GM19351 (cell line): ENCODE data around the gene PTPRE.
"Not testable (repeated sequence)": the region's sequence is repeated elsewhere in the genome, so short reads cannot be mapped to it uniquely, and the experiment has no call there.

ENCODE experiments used
- ATAC-seq: cut with Tn5 transposase; IDR thresholded peaks from one replicate; pipeline ENCODE4 v1.9.1; 2021; ENCODE audit warnings: mild to moderate bottlenecking, moderate library complexity; ENCODE audit not compliant: unreplicated experiment

Gene PTPRE

DNA sequence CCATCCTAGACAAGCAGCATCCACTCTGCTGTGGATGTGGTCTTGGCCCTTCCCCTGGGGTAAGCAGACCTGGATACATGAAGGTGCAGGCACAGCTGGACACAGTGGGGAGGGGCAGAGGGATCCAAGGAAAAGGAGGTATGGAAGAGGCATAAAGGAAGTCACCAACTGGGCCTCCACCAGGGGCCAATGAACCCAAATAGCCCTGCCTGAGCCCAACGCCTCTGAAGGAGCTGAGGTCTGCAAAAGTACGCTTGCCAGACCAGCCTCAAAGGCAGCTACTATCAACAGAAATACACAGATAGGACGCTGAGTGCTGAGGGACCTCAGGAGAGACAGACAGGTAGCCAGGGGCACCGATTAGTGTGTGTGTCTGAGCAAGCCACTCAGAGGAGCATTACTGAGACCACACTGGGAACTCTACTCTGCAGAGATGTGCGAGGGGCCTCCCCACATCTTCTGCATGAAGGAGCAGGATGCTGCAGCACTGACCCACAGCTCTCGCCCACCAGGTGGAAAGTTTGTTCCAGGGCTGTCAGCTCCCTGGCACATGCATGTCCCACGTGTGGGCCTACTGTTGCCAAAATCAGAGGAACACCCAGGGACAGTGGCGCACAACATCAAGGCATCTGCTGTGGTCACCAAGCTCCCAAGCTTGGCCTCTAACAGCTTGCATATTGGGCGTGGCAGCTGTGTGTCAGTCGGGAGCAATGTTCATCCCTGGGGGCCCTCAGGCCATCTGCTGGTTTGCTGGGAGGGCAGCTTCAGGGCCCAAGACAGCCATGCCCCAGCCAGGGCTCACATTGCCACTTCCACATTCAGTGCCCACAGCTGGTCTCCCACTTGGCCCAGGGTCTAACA, 179.3 kb downstream of the PTPRE start:
- ATAC-seq: no peak

DNA sequence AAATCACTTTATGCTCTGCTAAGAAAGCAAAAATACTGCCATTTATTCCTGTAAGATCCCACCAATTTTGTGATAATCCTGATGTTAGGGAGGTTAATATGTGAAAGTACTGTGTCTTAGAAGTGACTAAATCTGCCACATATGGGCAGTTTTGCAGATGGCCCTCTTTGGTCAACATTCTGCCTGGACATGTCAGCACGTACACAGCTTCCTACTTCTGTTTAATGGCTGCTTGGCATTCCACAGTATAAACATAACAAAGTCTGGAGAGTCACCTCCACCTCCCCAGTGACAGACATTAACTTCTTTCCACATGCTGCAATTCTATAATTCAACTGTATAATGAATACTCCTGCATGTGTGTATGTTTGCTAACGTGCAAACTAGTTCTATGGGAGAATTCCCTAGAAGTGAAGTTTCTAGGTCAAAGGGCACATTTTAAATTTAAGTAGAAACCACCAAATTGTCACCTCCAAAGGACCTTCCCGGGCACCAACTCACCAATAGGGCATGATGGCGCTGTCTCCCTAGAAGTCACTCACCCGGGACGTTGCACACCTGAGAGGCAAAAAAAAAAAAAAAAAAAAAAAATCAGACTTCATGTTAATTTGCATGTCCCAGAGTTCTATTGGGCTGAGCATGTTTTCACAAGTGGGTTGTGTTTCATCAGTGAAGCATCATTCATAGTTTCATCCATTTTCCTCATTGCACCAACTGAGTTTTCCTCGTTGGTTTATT, 180.4 kb downstream of the PTPRE start:
- ATAC-seq: no peak

DNA sequence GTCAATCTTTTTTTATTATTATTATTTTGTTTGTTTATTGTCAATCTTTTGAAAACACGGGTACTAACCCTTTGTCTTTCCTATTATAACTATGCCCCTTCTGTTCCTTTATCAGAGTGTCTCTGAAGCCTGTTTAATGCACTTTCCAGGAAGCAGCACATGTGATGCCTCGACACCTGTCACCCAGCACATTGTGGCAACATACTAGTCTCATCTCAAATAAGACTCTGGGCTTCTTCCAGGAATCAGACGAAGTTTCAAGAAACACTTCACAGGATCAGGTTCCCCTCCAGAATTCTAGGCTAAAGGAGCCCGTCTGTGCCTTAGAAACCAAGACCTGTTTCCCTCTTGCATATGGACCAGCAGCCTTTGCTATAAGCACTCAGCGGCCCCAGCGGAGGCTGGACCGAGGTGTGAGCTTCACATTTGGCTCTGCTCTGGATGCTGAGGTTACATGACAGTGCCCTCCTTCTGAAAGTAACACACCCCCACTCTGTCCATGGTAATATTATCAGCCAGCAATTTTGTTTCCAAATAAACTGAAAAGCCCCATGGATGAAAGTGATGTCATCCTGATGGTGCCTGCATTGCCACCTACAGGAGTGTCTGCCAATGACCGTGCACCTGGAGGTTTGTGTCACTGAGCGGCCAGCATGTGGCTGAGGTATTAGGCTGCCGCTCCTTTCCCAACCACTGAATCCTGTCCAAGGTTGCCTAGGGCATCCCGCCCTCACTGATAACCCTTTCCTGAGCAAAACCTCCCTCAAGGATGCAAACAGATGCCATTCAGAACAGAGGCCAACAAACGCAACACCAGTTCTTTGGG, 181.2 kb downstream of the PTPRE start:
- peak; percentile 56 for ATAC-seq

DNA sequence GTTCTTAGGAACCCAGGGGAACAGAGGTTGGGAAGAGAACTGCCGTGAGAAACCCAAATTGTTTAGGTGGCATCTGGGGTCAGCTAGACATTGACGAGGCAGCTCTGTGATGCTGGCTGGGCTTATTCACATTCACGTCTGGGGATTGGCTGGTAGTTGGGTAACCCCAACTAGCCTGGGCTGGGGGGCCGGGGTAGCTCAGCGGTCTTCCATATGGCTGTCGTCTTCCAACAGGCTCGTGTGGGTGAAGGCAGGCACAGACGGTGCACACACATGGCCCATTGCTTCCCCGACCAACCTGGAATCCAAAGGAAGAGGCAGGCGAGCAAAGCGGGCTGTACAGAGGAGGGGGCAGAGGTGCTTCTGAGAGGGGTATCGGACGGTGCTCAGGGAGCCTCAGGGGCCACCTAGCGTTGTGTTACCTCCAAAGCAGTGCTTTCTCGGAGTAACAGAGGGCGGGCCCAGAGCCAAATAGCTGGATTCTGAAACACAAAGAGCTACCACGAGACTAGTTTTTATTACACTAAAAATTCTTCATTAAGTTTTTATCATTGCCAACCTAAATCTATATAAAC, 184.8 kb downstream of the PTPRE start:
- ATAC-seq: no peak

DNA sequence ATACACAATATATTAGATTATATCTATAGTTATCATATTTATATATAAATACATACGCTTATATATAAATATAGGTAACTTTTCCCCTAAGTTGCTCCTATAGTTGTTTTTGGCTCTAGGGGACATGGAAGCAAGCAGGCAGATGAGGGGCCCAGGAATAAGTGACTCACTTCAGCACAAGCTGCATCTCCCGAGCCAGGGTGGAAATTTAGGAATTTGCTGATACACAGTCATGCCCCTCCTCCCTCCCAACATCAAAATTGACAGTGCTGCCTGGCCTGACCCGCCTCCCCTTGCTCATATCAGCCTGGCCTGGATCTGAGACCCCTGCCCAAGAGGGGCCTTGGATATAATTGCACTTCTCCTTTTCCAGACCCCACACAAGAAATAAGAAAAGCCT, 185.6 kb downstream of the PTPRE start:
- ATAC-seq: no peak

DNA sequence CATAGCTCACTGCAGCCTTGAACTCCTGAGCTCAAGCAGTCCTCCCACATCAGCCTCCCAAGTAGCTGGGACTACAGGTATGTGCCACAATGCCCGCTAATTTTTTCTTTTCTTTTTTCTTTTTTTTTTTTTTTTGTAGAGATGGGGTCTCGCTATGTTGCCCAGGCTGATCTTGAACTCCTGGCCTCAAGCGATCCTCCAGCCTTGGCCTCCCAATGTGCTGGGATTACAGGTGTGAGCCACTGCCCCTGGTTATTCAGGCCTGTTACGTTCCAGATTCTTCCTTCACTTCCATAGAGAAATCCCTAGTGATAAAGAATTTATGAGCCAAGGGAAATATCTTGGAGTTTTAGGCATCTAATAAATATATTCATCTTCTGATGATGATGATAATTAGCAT, 187.7 kb downstream of the PTPRE start:
- not testable (repeated sequence) for ATAC-seq

DNA sequence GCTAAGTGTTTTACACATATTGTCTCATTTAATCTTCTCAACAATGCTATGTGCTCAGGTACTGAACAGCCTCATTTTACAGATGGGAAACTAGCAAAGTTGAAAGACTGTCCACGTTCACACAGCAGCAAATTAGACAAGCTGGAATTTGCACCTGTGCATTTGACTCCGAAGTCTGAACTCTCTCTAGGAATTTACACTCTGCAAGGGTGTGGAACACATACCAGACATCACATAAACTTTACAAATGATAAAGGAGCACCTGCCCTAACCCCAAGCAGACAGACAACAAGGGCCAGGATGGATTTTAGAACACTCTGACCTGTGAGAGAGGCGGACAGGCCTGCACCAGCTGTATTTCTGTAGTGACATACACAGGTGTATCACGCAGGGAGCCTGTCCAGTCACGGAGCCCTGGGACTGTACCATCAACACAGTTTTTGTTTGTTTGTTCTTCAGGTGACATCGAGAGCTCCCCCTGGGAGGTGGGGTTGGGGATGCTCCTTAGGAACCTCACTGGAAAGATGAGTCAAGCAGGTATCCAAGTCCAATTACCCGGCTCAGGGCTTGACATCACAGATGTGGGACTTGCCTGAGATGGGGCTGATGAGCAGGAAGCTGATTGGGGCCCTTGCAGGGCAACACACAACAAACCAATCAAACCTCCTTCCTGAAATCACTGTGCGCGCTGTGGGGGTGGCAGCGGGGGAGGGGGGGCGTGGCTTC, 188.3 kb downstream of the PTPRE start:
- peak; percentile 46 for ATAC-seq

DNA sequence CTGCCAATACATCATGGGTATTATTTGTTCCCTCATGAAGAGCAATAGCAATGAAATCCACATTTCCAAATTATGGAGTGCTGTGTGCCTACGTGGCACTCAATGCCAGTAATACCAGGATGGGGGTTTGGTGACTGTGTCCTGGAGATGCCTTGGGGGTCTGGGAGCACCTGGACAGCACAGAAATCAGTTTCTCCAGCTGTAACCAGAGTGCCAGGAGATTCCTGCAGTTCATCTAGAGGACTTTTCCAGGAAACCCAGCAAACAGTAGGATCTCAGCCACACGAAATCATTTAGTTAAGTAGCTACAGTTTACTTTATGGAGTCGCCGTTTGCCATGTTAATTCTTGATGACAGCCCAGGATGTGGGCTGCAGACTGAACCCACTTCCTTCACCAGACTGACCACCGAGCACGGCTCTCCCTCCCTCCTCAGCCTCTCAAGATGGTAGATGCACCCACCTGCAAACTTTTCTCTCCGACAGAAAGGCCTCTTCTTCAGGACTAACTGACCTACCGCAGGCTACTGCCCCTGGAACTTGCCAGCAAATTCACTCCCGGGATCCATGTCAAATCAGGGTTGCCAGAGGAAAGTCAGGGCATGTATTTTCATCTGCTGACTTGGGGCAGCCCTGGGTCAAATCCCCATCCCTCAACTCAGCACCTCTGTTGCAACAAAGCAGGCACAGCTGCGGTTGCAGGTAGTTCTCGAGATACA, 189.0 kb downstream of the PTPRE start:
- ATAC-seq: no peak

DNA sequence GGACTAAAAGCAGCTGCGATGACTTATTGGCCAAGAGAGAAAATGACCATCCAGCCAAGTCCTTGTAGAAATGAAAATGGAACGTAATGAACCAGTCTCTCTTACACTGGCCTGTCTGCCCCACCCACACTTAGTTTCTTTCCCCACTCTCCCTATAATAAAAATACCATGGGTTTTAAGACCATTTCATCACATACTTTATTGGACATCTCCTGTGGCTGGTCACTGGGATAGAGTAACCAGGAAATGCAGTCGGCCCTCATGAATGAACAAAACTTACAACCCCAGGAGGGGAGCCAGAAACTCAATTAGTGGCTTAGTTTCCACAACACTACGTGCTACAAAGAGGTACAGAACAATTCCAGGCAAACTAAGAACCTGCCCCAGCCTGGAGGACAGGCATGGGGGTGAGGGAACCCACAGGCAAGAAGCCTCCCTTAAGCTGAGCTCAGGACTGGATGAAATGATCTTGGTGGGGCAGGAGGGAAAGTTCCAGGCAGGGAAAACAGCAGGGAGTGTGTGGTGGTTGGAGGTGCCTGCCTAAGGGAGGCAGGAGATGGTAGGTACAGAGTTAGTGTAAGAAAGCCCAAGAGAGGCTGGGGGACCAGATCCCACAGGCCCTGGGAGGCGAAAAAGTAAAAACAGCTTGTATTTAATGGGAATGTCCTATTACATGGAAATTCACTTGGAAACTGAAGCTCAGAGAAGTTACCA, 189.7 kb downstream of the PTPRE start:
- ATAC-seq: no peak

DNA sequence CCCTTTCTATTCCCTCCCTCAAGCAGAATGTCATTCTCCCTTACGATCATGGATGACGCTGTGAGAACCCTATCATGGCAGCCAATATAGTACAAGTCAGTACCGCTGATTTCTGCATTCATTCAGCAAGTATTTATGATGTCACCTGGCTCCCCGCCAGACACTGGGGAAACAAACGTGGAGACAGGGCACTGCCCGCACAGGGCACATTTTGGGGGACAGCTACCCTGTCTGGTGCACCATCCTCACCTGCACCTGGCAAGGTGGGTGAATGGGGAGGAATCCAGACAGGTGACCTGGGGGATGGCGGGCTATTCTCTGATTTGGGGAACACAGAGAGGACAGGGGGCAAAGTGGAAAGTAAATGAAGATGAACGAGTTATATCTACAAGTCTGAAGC, 190.9 kb downstream of the PTPRE start:
- no peak for ATAC-seq

DNA sequence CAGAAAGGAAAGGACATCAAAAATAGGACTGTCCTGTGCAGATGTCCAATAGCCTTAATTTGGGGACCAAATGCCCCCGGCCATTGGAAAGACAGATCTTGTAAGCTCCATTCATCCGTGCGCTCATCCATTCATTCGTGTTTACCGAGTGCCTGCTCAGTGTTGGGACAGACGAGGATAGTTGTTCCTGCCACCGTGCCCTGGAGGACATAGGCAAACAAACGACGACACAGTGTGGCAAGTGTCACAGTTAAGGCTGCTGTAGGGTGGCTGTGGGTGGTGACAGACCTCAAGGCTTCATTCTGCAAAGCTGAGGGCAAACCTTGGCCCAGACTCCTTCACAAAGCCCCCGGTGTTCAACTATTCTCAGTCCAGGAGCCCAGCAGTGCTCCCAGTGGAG, 191.7 kb downstream of the PTPRE start:
- no peak for ATAC-seq

DNA sequence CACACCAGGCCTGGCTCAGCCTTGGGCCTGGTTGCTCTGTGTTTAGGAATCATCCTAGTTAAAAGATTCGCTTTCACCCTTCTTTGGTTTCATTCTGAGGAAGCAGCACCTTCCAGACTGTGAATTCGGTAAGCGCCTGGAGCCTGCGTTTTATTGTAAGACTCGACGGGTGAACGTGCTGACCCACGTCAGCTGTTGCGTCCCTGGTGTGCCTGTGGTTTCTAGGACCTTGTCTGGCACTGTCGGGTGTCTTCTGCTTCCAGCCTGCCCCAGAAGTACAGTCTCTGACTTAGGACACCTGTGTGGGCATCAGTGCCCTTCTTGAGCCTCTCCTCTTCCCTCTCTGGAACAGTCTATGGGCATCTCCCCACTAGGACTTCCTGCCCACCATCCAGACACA, 193.0 kb downstream of the PTPRE start:
- ATAC-seq: no peak

DNA sequence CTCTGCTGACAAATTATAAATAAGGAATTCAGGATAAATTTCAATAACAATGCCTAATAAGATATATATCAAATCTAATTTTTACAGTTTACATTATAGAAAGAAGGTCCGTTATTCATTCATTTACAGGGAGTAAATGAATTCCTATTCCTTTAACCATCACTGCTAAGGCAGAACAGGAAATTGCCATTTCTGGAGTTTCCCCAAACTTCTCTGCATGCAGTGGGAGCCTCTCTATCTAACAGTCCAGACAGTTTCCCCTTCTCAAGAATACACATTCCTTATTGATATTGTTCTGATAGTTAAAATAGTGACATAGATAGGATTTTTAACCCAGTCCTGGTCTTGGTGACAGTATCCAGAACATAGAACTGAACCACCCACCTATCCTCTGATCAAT, 195.0 kb downstream of the PTPRE start:
- ATAC-seq: no peak

DNA sequence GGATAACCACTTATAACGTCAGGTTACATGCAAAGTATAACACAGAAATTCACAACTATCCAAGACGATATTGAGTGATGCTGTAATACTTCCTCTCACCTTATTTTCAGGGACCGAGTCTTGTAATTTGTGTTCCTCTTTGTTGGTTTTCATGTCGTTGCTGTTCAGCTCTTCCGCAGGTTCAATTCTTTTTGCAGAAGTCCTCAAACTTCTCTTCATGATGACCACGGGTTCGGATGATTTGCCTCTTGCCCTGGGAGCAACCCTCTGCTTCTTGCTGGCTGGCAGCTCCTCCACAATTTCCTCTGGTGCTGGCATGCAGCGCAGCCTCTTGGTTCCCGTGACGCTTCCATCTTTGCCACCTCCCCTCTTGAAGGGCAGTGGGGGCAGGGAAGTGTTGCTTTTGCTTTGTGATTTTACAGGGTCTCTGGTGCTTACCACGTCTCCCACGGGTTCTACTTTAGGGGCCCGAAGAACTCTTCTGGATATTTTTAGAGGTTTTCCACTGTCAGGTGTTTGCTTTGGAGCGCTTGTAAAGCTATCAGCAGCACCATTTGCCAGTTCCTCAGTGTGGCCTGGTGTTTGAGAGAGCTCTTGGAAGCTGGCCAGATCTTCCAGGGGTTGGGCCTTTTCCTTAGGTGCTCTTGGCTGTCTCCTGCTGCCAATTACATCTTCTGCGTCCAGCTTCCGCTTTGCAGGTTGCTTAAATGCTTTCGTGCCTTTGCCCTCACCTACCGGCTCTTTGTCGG, 195.8 kb downstream of the PTPRE start:
- no peak for ATAC-seq

DNA sequence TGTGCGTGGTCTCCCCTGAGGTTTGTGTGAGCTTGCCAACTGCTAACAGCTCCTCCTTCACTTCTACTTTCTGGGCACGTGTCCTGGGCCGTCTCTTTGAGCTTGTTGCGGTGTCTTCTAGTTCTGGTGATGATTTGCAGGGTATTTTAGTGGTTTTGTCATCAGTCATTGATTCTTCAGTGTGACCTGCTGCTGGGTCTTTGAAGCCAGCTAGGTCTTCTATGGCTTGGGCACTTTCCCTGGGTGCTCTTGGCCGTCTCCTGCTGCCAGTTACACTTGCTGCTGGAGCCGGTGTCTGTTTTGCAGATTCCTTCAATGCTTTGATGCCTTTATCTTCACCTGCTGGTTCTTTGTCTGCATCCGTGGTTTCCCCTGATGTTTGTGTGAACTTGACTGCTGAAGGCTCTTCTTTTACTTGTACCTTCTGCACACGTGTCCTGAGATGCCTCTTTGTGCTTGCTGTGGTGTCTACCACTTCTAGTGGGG, 196.4 kb downstream of the PTPRE start:
- no peak for ATAC-seq

DNA sequence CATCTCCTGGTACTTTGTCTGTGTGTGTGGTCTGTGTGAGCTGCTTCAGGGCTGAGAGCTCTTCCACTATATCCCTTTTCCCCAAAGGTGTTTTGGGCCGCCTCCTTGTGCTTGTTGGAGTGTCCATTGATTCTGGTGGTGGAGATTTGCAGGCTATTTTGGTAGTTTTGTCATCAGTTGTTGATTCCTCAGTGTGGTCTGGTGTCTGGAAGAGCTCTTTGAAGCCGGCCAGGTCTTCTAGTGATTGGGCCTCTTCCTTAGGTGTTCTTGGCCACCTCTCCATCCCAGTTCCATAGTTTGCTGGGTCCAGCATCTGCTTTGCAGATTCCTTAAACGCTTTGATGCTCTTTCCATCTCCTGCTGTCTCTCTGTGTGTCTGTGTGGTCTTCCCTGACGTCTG, 198.5 kb downstream of the PTPRE start:
- no peak for ATAC-seq

DNA sequence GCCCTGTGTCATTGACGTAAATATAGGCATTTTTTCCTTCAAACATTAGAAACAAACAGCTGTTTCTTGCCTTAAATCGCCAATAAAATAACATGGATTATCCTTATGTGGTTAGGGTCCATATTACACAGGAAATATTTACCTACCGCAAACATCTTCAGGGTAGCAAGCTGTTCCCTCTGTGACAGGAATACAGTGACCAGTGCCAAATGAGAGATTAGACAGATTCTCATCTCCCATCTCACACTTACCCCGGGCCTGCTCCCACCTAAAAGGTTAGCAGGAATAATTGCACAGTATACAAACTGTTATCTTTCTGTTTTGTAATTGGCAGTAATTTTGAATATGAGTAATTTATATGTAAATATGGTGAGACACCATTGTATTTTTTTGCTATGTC, 202.8 kb downstream of the PTPRE start:
- no peak for ATAC-seq

DNA sequence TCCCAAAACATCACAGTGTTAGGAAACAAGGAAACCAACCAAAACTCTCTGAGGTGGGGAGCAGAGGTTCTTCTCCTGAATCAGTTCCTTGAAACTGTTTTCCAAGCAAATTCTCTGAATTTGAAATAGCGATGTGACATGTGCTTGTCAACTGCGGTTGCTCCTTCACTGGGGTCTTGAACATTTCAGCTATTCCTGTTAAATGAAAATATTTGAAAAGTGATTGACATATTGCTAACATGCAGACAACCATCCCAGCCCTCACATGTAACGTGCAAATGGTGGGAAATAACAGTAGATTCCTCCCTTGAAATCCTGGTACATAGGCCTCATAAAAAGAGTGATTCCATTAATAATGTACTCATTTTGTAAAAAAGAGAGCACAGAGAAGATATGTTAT, 203.4 kb downstream of the PTPRE start:
- ATAC-seq: no peak
